WTC11 (cell line): ENCODE data around the gene GALT.

ENCODE experiments used
- ELF4 ChIP-seq: sonication (generic); formaldehyde crosslinking; IDR thresholded peaks from 2 replicates; pipeline ENCODE4 v1.8.1; 2022; ENCODE audit warnings: low read depth, mild to moderate bottlenecking, moderate library complexity, missing genetic modification reagents
- FOXP4 ChIP-seq: sonication (generic); formaldehyde crosslinking; IDR thresholded peaks from 2 replicates; pipeline ENCODE4 v1.8.0; 2022; ENCODE audit warnings: mild to moderate bottlenecking, missing genetic modification reagents
- GABPB1 ChIP-seq: sonication (generic); formaldehyde crosslinking; IDR thresholded peaks from 2 replicates; pipeline ENCODE4 v1.8.1; 2023; ENCODE audit warnings: mild to moderate bottlenecking, missing genetic modification reagents
- PREB ChIP-seq: sonication (generic); formaldehyde crosslinking; IDR thresholded peaks from 2 replicates; pipeline ENCODE4 v1.8.1; 2022; ENCODE audit warnings: mild to moderate bottlenecking, missing genetic modification reagents, moderate library complexity, borderline replicate concordance
- PRRX2 ChIP-seq: fragments of 250-450 bp; sonication (Bioruptor Pico); IDR thresholded peaks from 2 replicates; pipeline ENCODE4 v1.8.0; 2021; ENCODE audit warnings: mild to moderate bottlenecking
- TF ChIP-seq, protein P1 (sequence below): fragments of 200-600 bp; IDR thresholded peaks from 2 replicates; pipeline ENCODE4 v1.8.0; 2022; ENCODE audit warnings: antibody characterized with exemption

DNA sequence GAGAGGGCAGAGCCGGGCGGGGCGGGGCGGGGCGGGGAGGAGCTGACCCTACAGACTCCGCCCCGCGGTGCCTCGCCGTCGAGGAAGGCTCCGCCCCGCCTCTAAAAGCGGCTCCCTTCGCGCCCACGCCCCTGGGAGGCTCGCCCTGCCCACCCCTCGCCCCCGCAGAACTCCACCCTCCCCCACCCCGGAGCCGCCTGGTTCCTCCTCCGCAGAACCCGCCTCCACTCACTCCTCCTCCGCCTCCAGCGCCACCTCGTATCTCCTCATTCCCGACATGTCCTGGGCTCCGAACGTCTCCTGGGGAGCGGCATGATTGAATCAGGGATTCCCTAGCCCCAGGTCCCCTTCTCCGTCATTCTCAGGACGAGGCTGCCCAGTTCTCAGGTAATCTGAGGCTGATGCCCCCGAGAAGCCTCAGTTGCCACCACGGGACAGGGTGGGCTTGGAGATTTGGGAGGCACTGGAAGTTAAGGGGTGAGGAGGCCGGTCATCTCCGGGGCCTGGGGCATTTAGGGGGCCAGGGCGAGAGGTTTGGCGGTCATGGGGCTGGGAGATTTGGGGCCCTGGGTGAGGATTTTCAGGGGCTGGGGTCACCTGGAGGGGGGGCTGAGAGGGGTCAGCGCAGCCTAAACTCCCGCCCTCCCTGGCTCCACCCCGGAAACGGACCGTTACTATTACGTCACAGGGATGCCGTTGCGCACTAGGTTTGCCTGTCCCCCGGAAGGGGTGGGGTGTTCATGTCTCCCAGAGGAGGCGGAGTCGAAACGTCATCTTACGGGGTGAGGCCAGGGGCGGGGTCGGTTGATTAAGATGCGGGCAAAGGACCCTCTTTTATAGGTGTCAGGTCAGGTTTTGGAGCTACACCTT lies 19.1 kb downstream of the GALT start:
- TF ChIP-seq PRRX2 (CRISPR knock-in tag) (no peak), GABPB1 (no peak), FOXP4 (0 out of 2 replicates have a peak, but pooled peaks have one; percentile 51), PREB (CRISPR knock-in tag) (no peak), ELF4 (CRISPR knock-in tag) (no peak)
- TF ChIP-seq, protein P1, sequence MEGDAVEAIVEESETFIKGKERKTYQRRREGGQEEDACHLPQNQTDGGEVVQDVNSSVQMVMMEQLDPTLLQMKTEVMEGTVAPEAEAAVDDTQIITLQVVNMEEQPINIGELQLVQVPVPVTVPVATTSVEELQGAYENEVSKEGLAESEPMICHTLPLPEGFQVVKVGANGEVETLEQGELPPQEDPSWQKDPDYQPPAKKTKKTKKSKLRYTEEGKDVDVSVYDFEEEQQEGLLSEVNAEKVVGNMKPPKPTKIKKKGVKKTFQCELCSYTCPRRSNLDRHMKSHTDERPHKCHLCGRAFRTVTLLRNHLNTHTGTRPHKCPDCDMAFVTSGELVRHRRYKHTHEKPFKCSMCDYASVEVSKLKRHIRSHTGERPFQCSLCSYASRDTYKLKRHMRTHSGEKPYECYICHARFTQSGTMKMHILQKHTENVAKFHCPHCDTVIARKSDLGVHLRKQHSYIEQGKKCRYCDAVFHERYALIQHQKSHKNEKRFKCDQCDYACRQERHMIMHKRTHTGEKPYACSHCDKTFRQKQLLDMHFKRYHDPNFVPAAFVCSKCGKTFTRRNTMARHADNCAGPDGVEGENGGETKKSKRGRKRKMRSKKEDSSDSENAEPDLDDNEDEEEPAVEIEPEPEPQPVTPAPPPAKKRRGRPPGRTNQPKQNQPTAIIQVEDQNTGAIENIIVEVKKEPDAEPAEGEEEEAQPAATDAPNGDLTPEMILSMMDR = no peak
